D721Med (cell line): ENCODE results near the gene ABHD14A.

Source experiments
- DNase-seq: peaks from one replicate; pipeline ENCODE4 v3.0.0; 2011; ENCODE audit warnings: low spot score; ENCODE audit not compliant: insufficient read length
- FAIRE-seq: peaks from 2 replicates; lab custom pipeline; 2011; peaks lifted over from hg19 to GRCh38; lab: Jason Lieb, UNC
- CTCF ChIP-seq: IDR thresholded peaks from 2 replicates; pipeline ENCODE4 v1.5.1; 2012; ENCODE audit warnings: mild to moderate bottlenecking, control low read depth; ENCODE audit not compliant: insufficient read depth; ENCODE audit errors: missing control alignments

The ABHD14A gene

GRCh38 chr3:51971350-51971749 lies 3.5 kb upstream of the ABHD14A start:
- no peak for TF ChIP-seq CTCF
- no peak for DNase-seq
- FAIRE-seq, result no peak

GRCh38 chr3:51974277-51974962 lies 444 bp upstream of the ABHD14A start:
- DNase-seq, result no peak
- FAIRE-seq, result no peak
- no peak for TF ChIP-seq CTCF

- FAIRE-seq (no peak), DNase-seq (no peak)
- TF ChIP-seq CTCF, result peak; percentile 16
Observed at GRCh38 chr3:51975852-51976549, 1.1 kb downstream of the ABHD14A start.

- DNase-seq (no peak), FAIRE-seq (no peak)
- TF ChIP-seq CTCF, result no peak
Observed at GRCh38 chr3:51977446-51978142, 2.7 kb downstream of the ABHD14A start.

- FAIRE-seq (no peak), DNase-seq (no peak)
- TF ChIP-seq CTCF, result no peak
Observed at GRCh38 chr3:51978143-51978502, 3.3 kb downstream of the ABHD14A start.

- no peak for TF ChIP-seq CTCF
- no peak for FAIRE-seq
- DNase-seq, result no peak
Observed at GRCh38 chr3:51980253-51980652, 5.4 kb downstream of the ABHD14A start.
